ENCODE measurements around the gene LRCH2.

Gene LRCH2

GRCh38 chrX:115089419-115089818 is 144.5 kb downstream of the LRCH2 start:
- H3K4me3 ChIP-seq (ENCODE audit: low read depth, low read length): no peak overlapping the region
- TF ChIP-seq POLR2A (IDR thresholded peaks at IDR 0.05; ENCODE audit: extremely low read depth, insufficient read length) (no peak), MYC (IDR thresholded peaks at IDR 0.05; ENCODE audit: low read depth, low read length) (no peak), MAX (IDR thresholded peaks at IDR 0.05; ENCODE audit: low read depth, low read length) (no peak), CTCF (IDR thresholded peaks at IDR 0.05; ENCODE audit: low read depth, low read length) (no peak)
- DNase-seq (ENCODE audit: low read depth): no peak

GRCh38 chrX:115068896-115069295 is 165.0 kb downstream of the LRCH2 start:
- no peak for TF ChIP-seq MAX (IDR thresholded peaks at IDR 0.05; ENCODE audit: low read depth, low read length)
- no peak for TF ChIP-seq POLR2A (IDR thresholded peaks at IDR 0.05; ENCODE audit: extremely low read depth, insufficient read length)
- TF ChIP-seq MYC (IDR thresholded peaks at IDR 0.05; ENCODE audit: low read depth, low read length): no peak
- no peak for TF ChIP-seq CTCF (IDR thresholded peaks at IDR 0.05; ENCODE audit: low read depth, low read length)
- H3K4me3 ChIP-seq (ENCODE audit: low read depth, low read length): no peak overlapping the region
- no peak for DNase-seq (ENCODE audit: low read depth)

GRCh38 chrX:115067812-115068211 is 166.1 kb downstream of the LRCH2 start:
- no peak for TF ChIP-seq POLR2A (IDR thresholded peaks at IDR 0.05; ENCODE audit: extremely low read depth, insufficient read length)
- no peak for TF ChIP-seq CTCF (IDR thresholded peaks at IDR 0.05; ENCODE audit: low read depth, low read length)
- no peak for TF ChIP-seq MAX (IDR thresholded peaks at IDR 0.05; ENCODE audit: low read depth, low read length)
- TF ChIP-seq MYC (IDR thresholded peaks at IDR 0.05; ENCODE audit: low read depth, low read length): no peak
- no peak for DNase-seq (ENCODE audit: low read depth)
- no peak overlapping the region for H3K4me3 ChIP-seq (ENCODE audit: low read depth, low read length)

- no peak overlapping the region for H3K4me3 ChIP-seq (ENCODE audit: low read depth, low read length)
- TF ChIP-seq MAX (IDR thresholded peaks at IDR 0.05; ENCODE audit: low read depth, low read length) (no peak), POLR2A (IDR thresholded peaks at IDR 0.05; ENCODE audit: extremely low read depth, insufficient read length) (no peak), CTCF (IDR thresholded peaks at IDR 0.05; ENCODE audit: low read depth, low read length) (no peak), MYC (IDR thresholded peaks at IDR 0.05; ENCODE audit: low read depth, low read length) (no peak)
- no peak for DNase-seq (ENCODE audit: low read depth)
These were observed 168.6 kb downstream of the LRCH2 start for GRCh38 chrX:115065304-115065703.
